ENCODE measurements around the gene GRID1.

GRID1 gene

DNA sequence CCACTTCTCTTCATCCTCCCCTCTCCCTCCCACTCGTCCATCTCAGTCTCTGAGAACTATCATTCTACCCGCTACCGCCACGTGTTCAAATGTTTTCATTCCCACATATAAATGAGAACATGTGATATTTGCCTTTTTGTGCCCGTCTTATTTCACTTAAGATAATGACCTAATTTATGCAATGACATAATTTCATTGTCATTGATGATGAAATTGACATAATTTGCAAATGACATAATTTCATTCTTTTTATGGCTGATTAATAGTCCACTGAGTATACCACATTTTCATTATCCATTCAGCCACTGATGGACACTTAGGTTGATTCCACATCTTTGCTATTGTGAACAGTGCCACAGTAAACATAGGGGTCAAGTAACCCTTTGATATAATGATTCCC lies 292.3 kb downstream of the GRID1 start:
- Histone ChIP-seq H3K9me3 (ENCODE audit: severe bottlenecking) (no peaks in the 10 kb centered on the region), H3K4me3 (ENCODE audit: severe bottlenecking) (no peak overlapping the region), H3K4me1 (ENCODE audit: insufficient read depth, poor library complexity, severe bottlenecking) (no peaks in the 10 kb centered on the region), H3K36me3 (ENCODE audit: low read depth) (no peaks in the 10 kb centered on the region), H3K27me3 (ENCODE audit: insufficient read depth, poor library complexity, severe bottlenecking) (no peaks in the 10 kb centered on the region), H3K27ac (ENCODE audit: poor library complexity, severe bottlenecking) (no peak overlapping the region)
- TF ChIP-seq, protein P1, sequence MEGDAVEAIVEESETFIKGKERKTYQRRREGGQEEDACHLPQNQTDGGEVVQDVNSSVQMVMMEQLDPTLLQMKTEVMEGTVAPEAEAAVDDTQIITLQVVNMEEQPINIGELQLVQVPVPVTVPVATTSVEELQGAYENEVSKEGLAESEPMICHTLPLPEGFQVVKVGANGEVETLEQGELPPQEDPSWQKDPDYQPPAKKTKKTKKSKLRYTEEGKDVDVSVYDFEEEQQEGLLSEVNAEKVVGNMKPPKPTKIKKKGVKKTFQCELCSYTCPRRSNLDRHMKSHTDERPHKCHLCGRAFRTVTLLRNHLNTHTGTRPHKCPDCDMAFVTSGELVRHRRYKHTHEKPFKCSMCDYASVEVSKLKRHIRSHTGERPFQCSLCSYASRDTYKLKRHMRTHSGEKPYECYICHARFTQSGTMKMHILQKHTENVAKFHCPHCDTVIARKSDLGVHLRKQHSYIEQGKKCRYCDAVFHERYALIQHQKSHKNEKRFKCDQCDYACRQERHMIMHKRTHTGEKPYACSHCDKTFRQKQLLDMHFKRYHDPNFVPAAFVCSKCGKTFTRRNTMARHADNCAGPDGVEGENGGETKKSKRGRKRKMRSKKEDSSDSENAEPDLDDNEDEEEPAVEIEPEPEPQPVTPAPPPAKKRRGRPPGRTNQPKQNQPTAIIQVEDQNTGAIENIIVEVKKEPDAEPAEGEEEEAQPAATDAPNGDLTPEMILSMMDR (IDR thresholded peaks at IDR 0.05; ENCODE audit: poor library complexity, severe bottlenecking): no peak
- ATAC-seq (ENCODE audit: low read depth) (no peak), DNase-seq (ENCODE audit: low spot score) (no peak)

DNA sequence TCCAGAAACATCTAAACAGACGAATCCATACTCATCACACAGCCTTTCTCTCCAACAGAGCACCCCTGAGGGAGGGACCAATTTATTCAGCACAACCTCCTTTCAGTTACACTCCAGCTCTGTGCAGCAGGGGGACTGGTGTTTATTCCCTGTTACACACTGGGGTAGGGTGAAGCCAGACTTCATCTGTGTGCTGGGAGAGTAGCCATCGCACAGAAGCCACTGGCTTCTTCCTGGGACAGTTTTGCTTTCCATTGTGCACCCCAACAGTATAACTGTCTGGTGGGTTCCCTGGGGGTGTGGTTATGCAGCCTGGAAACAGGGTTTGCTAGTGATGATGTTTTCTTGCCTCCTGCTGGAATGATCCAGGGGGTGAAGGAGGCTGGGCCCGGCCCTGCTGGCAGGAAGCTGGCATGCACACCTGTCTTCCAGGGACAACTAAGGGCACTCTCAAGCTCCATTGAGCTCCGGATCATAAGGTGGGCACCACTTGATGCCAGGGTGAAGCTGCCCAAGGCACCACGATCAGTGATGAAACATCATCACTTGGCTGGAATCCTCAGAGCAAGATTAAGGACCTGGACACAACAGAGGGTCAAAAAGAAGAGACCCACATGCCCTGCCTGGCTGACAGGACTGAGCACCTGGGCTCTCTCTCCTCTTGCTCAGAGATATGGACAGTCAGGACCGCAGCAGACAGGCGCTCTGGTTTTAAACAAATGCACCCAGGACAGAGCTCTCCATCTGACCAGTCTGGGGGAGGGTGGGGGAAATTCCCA lies 293.2 kb downstream of the GRID1 start:
- TF ChIP-seq, protein P1 (IDR thresholded peaks at IDR 0.05; ENCODE audit: poor library complexity, severe bottlenecking): no peak
- H3K27me3 ChIP-seq (ENCODE audit: insufficient read depth, poor library complexity, severe bottlenecking): no peaks in the 10 kb centered on the region
- no peak overlapping the region for H3K4me3 ChIP-seq (ENCODE audit: severe bottlenecking)
- DNase-seq (ENCODE audit: low spot score) (no peak), ATAC-seq (ENCODE audit: low read depth) (no peak)
- no peaks in the 10 kb centered on the region for H3K9me3 ChIP-seq (ENCODE audit: severe bottlenecking)
- H3K36me3 ChIP-seq (ENCODE audit: low read depth): no peaks in the 10 kb centered on the region
- H3K4me1 ChIP-seq (ENCODE audit: insufficient read depth, poor library complexity, severe bottlenecking): no peaks in the 10 kb centered on the region
- H3K27ac ChIP-seq (ENCODE audit: poor library complexity, severe bottlenecking): no peak overlapping the region

DNA sequence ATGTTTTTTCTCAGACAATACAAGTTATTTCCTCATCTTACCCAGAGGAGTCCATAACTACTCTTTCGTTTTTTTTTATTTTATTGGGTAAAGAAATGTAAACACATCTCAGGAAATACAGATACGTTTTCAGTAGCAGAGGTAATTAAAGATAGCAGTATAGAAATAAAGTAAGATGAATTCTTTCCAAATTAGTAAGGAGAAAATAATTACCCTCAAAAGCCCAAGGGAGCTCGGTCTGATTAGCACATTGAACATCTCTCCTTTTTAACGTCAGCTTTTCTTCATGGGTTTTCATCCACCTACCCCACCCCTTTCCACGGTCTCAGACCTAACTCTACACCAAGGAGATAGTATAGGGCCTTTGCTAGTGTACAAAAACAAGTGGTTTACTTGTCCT lies 294.2 kb downstream of the GRID1 start:
- DNase-seq (ENCODE audit: low spot score): no peak
- H3K27ac ChIP-seq (ENCODE audit: poor library complexity, severe bottlenecking): no peak overlapping the region
- no peak for ATAC-seq (ENCODE audit: low read depth)
- H3K4me3 ChIP-seq (ENCODE audit: severe bottlenecking): no peak overlapping the region
- H3K27me3 ChIP-seq (ENCODE audit: insufficient read depth, poor library complexity, severe bottlenecking): no peaks in the 10 kb centered on the region
- H3K9me3 ChIP-seq (ENCODE audit: severe bottlenecking): no peaks in the 10 kb centered on the region
- H3K36me3 ChIP-seq (ENCODE audit: low read depth): no peaks in the 10 kb centered on the region
- TF ChIP-seq, protein P1 (IDR thresholded peaks at IDR 0.05; ENCODE audit: poor library complexity, severe bottlenecking): no peak
- H3K4me1 ChIP-seq (ENCODE audit: insufficient read depth, poor library complexity, severe bottlenecking): no peaks in the 10 kb centered on the region

DNA sequence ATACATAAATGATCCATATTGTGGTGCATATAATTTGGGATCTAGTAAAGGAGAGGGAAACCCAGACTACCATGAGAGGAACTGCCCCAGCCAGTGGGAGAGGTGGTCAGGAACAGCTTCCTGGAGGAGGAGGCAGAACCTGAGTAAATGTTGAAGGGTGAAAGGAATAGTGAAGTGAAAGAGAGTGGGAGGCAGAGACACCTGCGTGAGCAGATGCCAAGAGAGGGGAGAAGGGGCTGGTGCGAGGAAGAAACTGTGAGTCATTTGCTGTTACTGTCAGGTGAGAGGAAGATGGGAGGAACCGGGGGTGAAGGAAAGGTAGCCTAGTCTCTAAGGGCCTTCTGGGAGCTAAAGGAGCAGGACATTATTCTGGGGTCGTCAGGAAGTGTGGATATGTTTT lies 294.8 kb downstream of the GRID1 start:
- Histone ChIP-seq H3K4me1 (ENCODE audit: insufficient read depth, poor library complexity, severe bottlenecking) (no peaks in the 10 kb centered on the region), H3K36me3 (ENCODE audit: low read depth) (no peaks in the 10 kb centered on the region), H3K27ac (ENCODE audit: poor library complexity, severe bottlenecking) (no peak overlapping the region), H3K4me3 (ENCODE audit: severe bottlenecking) (no peak overlapping the region), H3K27me3 (ENCODE audit: insufficient read depth, poor library complexity, severe bottlenecking) (no peaks in the 10 kb centered on the region), H3K9me3 (ENCODE audit: severe bottlenecking) (no peaks in the 10 kb centered on the region)
- ATAC-seq (ENCODE audit: low read depth) (no peak), DNase-seq (ENCODE audit: low spot score) (no peak)
- TF ChIP-seq, protein P1 (IDR thresholded peaks at IDR 0.05; ENCODE audit: poor library complexity, severe bottlenecking): no peak

DNA sequence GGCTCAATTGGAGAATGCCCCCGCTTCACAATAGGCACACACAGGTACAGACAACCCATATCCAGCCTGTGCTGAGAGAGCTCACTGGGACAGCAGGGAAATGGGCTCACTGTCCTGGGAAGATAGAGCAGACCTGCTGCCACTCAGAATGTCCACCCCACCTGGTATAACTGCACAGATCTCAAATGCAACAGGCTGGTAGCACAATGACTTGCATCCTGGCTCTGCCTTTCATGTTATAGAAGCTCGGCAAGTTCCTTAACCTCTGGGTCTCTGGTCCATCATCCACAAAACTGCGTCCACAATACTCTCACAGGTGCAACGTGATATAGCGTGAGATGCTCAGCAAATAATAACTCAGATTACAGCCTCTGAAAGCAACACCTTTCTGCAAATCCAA lies 295.4 kb downstream of the GRID1 start:
- H3K27ac ChIP-seq (ENCODE audit: poor library complexity, severe bottlenecking): no peak overlapping the region
- no peaks in the 10 kb centered on the region for H3K9me3 ChIP-seq (ENCODE audit: severe bottlenecking)
- no peak for ATAC-seq (ENCODE audit: low read depth)
- no peak for DNase-seq (ENCODE audit: low spot score)
- TF ChIP-seq, protein P1 (IDR thresholded peaks at IDR 0.05; ENCODE audit: poor library complexity, severe bottlenecking): no peak
- no peaks in the 10 kb centered on the region for H3K4me1 ChIP-seq (ENCODE audit: insufficient read depth, poor library complexity, severe bottlenecking)
- no peak overlapping the region for H3K4me3 ChIP-seq (ENCODE audit: severe bottlenecking)
- H3K36me3 ChIP-seq (ENCODE audit: low read depth): no peaks in the 10 kb centered on the region
- H3K27me3 ChIP-seq (ENCODE audit: insufficient read depth, poor library complexity, severe bottlenecking): no peaks in the 10 kb centered on the region
